HL-60/S4 (cell line): Measurements from ENCODE around the gene CST3.
"Not testable (repeated sequence)": the region's sequence is repeated elsewhere in the genome, so short reads cannot be mapped to it uniquely, and the experiment has no call there.

Experiments used
- in situ Hi-C: fragments of 300-500 bp; cut with MboI; formaldehyde crosslinking; loops from 2 replicates; pipeline ENCODE4 v1.14.3; 2022; ENCODE audit warnings: low sequenced_read_pairs

CST3 gene, protein sequence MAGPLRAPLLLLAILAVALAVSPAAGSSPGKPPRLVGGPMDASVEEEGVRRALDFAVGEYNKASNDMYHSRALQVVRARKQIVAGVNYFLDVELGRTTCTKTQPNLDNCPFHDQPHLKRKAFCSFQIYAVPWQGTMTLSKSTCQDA

DNA sequence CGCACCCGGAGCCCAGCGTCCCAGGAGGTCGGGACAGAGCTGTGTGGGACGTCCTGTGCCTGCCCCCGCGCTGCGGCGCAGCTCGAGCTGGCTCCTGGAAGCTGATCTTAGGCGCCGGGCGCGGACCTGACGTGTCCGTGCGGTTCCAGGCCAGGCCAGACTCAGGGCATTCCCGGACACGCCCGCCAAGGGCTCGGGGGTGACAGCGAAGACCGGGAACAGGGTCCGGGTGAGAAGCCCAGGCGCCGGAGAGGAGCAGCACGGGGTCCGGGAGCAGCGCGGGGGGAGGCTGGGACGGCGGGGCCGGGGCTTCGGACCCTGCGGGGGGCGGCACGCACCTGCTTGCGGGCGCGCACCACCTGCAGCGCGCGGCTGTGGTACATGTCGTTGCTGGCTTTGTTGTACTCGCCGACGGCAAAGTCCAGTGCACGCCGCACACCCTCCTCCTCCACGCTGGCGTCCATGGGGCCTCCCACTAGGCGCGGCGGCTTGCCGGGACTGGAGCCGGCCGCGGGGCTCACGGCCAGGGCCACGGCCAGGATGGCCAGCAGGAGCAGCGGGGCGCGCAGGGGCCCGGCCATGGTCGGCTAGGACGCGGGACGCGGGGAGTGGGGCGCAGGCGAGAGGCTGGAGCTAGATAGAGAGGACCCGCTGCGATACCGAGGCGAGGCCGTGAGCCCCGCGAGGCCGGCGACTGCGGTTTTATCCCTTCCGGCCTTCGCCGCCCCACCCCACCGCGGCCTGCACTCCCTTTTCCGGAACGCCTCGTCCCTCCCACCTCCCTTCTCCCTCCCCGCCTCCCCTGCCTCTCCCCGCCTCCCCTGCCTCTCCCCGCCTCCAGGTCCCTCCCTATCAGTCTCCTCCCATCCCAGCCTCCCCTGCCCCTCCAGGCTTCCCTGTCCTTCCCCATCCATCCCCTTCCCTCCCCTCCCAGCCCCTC, at the start of gene CST3:
TSS of gene CST3 (minus strand) at position 674 of the 940 bp plus-strand sequence. CDS start at position 581, 93 bp downstream.
- in situ Hi-C loops, result no loop called here

DNA sequence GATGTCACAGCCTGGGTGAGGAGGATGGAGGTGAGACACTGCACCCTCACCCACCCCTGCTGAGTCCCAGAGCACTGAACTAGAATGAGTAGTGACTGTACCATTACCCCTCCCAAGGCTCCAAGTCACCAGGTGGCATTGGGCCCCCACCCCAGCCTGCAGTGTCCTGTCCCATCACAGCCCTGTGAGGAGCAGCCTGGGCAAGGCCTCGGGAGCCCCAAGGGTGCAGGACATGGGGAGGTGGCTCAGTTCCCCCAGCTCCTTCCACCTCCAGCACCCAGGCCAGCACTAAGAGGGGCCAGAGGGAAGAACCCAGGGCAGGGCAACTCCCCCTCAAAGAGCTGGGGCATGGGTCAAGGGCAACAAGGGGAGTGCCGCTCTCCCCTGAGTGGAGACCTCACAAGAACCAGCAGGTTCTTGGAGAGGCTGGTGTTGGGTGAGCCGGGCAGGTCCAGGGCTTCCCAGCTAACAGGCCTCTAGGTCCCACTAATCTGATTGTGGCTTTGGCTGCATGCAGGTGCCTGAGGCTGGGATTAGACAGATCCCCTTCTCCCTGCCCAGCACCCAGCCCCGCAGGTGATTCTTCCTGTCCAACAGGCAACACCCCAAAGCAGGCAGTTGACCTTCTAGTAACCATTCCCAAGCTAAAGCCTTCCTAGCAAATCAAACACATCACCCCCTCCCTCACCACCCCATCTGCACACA, 48.4 kb upstream of the CST3 start:
- in situ Hi-C loops, result no loop called here

DNA sequence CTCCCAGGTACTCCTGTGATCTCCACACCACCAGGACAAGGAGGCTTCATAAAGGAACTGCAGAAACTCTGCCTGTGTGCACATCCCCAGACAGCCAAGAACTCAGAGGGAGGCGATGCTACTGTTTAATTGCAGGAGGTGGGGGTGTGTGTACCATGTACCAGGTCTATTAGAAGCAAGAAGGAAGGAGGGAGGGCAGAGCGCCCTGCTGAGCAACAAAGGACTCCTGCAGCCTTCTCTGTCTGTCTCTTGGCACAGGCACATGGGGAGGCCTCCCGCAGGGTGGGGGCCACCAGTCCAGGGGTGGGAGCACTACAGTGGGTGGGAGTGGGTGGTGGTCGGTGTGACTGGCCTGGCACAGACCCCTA, 47.8 kb upstream of the CST3 start:
- in situ Hi-C loops, result not testable (repeated sequence)

DNA sequence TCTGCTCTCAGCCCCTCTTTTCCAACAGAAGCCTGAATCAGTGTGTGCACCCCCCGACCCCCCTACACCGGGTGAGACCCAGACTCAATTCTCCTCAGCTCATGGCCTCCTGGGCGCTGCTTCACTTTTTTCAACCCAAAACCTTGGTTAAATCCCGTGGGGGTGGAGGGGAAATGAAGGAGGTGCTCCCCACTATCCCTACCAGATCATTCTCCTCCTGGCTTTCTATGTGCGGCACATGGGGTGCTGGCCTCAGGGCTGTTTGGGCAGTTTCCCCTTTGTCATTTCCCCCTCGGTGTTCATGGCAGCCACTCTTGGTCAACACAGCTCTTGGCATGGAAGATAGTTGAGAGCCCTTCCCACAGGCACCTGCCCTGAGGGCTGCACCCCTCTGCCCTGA, 46.5 kb upstream of the CST3 start:
- in situ Hi-C loops, result no loop called here

DNA sequence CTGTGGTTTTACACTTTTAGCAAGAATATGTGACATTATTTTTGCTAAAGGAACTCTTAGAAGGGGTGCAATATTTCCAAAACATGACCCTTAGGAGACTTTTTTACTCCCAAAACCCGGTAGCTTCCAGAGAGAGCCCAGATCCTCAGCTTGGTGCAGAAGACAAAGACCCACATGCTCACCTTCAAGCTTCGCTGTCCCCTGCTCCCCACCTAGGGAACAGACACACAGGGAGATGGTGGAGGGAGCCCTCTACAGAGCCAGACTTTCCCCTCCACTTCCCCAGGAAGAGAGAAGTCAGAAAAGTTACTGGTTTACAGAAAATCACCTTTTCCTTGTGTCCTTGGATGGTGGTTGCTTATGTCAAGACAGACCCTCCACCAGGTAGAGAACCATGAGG, 46.1 kb upstream of the CST3 start:
- in situ Hi-C loops, result no loop called here

DNA sequence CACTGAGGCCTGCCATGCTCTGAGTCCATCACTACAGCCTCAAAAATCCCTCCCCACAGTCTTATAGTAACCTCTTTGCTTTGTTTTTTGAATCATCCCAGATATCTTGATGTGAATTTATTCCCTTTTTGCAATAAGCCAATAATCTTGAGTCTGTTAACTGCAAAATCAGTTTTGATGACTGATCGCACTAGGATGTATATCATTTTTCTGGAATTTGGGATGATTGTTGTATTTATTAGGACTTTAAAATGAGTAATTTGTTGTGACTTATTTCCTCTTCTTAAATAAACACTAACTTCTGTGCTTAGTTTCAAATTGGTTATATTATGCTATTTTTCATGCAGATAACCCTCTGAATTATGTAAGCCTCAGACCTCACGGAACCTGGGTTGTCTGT, 45.5 kb upstream of the CST3 start:
- in situ Hi-C loops, result no loop called here

DNA sequence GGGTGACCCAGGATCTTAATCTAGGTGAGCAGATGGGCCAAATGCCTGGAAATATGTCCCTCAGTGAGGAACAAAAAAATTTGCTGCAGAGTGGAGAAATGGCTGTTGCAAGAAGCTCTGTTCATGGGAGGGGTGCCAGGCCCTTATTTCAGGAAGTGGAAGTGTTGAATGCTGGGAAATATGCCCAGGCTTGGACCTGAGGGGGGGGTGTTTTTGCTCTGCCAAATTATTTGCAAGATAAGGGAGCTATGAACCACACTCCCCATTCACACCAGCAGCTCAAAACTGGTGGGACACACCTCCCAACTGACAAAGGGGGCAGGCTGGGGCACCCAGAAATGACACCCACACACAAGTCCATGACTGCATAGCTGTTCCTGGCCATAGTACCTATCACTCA, 42.4 kb upstream of the CST3 start:
- in situ Hi-C loops, result no loop called here

DNA sequence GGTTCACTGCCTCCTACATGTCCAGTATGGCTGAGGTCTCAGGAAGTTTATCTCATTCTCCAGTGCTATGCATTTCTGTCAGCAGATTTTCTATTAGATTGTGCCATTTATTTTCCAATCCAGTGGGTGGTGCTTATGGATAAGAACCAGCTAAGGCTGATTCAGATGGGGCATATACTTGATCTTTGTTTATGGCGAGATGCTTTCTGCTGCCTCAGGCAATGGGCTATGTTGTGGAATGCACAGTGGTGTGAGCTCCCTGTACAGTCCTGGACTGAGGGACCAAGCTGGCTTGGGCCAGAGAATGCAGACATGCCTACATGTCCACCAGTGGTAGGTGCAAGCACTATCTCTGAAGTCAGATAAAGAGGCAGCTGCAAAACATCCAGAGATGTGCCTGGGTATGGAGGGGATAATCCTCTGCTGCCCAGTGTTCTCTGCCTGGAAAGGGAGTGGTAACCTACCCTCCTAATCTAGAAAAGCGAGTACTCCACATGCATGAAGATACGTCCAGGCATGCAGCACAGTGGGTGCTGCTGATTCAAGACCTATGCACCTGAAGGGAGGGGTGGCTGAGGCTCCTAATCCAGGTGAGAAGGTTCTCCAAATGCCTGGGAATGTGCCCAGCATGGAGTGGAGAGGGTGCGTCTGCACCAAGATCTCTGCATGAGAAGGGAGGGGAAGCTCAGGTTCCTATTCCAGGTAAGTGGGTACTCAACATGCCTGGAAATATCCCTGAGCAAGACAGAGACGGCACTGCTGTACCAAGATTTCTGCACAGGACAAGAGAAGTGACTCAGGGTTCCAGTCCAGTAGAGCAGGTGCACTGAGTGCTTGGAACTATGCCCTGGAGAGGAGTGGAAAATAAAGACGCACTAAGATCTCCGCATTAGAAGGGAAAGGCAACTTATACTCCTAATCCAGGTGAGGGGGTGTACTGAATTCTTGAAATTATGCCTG, 41.7 kb upstream of the CST3 start:
- in situ Hi-C loops, result no loop called here

DNA sequence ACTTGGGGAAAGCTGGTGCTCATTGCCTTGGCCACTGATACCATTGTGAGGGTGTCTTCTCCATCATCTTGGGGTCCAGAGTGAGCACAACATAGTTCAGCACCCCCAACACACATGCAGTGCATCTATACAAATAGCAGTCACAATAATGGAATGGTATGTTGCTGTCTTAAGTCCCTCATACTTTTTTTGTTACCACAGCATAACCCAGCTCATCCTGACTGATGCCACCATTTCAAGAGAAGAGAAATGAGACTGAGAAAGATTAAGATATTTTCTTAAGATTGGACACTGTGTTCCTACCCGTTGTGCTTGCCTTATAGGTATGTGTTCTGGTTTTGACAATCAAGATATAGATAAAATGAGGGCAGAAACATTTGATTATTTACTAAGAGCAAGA, 35.5 kb upstream of the CST3 start:
- in situ Hi-C loops, result no loop called here

DNA sequence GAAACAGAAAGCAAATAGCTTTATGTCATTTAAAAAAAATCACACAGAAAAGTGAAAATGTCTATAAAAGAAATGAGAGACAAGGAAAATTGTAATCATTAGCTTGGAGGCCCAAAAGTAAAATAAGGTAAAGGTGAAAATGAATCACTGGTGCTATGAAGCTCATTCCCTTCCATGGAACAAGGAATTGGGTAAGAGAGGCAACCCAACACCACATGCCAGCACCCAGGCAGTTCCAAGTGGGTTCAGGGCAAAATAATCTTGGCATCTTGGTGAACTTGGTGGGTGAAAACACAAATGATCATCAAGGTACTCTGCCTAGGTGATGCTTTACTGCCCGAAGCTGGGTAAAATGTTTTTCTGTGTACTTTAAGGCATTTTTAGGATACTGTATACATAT, 34.4 kb upstream of the CST3 start:
- in situ Hi-C loops, result no loop called here

DNA sequence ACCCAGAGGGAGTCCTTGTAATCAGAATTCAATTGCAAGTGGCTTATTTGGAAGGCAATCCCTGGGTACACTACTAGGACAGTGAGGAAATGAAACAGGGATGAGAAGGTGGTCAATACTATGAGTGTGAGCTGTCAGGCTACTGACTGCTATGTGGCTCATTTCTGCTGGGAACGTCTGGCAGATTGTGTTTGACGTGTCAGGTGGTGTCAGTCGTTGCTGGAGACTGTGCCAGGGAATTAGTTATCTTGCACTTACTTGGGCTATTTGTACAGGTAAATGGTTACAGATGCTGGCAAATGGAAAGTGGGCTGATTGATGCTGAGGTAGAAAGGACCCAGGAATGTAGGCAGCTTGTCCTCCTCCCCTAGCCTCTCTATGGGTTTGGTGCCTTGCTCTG, 33.7 kb upstream of the CST3 start:
- in situ Hi-C loops, result no loop called here

DNA sequence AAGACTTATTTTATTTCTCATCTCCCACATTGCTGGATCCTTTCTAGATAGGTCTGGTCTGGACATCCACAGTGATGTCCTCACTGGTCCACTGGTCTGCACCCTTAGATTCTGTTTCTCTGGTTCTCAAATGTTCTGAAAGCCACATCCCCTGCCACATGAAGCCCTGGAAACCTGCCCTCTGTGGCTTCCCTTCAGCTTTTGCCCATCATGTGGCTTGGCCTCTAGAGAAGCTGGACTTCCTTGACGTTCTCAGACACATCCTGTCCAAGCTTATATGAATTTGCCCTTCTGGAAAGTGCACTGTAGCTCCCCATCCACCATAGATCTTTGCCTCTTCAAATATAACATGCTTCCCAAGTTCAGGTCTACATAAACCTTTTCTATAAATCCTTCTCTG, 32.6 kb upstream of the CST3 start:
- in situ Hi-C loops, result no loop called here

DNA sequence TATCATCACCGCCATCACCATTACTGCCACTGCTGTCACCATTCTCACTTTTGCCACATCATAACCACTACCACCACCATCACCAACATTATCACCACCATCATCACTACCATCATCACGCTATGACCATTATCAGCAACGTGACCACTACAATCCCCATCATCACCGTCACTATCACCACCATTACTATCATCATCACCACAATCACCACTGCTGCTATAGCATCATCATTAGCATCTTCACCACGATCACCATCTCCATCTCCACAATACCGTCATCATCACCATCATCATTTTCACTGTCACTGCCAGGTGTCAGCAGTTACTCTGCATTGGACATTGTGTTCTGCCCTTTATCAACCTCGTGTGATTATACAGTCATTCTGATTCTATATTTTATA, 32.1 kb upstream of the CST3 start:
- in situ Hi-C loops, result no loop called here

DNA sequence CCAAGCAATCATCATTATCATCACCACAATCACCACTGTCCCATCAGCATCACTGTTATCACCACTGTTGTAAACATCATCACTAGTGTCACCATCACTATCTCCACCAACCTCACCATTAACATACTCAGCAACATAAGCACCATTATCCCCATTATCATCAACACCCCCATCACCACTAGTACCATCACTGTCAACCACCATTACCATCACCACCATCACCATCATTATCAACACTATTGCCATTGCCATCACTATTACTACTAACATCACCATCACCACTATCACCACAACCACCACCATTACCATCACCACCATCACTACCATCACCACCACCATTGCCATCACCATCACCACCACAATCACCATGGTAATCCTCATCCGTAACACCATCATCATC, 31.6 kb upstream of the CST3 start:
- in situ Hi-C loops, result no loop called here

DNA sequence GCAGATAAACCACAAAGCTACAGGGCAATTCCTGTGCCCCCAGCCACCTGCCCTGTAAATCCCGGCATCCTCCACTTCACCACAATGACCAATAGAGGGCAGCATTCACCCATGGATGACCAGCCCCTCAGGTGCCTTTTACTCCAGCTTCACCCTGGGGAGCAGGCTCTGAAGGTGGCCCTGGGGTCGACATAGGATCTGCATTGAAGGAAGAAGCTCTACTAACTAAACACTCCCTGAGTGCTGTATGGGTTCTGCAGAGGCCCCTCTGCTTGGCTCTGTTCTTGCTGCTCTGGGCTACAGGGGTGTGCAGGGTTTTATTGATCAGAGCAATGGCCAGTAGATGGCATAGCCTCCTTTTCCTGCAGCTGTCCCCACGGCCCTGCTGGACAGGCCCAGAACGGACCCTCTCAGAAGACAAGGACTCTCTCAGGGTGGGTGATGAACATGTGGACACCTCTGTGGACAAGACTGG, 30.8 kb upstream of the CST3 start:
- in situ Hi-C loops, result no loop called here

DNA sequence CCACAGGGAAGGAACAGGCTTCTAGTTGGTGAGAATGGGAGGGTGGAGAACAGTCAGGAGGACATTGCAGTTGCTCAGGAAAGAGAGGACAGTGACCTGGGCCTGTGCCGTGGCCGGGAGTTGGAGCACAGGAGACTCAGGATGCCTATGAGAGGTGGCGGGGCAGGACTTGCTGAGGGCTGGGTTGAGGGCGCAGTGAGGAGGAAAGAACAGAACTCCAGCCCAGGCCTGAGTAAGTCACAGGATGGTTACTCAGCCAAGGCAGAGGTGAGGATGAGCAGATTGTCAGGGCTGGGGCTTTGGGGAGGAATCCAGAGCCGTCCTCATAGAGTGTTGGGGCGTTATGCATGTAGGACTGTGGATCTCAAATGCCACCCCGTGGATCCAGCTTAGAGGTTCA, 29.9 kb upstream of the CST3 start:
- in situ Hi-C loops, result no loop called here

DNA sequence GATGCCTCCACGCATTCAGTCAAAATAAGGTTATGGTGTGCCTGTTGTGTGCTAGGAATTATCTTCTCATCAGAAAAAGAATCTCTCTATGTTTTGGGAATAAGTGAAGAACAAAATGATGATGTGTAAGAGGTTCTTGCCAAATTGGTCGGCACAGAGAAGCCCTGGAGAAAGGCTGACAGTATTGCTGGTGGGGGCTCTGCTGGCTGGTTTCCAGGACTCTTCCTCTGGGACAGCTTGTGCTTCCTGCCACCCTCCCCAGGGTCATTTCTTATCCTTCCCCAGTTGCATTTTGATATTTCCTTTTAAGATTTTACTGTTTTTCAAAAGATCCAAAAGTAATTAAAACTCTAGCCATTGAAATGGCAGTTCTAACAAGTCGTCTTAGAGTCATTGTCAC, 28.9 kb upstream of the CST3 start:
- in situ Hi-C loops, result no loop called here

DNA sequence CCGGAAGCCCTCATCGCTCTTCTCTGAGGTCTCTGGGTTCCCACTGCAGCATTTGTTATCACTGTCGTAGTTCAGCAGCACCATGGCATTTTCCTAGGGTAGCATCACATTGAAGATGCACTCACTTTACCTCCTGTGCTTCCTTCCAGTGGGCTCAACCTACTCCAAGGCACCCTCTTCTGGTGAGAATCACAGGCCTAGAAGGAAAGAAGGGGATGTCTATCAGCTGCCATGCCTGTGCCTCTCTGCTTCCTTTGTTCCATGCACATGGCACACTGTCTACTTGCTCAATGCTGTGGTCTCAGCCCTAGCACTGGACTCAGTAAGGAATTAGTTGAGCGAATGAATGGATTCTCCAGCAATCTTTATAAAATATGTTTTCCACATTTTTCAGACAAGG, 28.4 kb upstream of the CST3 start:
- in situ Hi-C loops, result no loop called here

DNA sequence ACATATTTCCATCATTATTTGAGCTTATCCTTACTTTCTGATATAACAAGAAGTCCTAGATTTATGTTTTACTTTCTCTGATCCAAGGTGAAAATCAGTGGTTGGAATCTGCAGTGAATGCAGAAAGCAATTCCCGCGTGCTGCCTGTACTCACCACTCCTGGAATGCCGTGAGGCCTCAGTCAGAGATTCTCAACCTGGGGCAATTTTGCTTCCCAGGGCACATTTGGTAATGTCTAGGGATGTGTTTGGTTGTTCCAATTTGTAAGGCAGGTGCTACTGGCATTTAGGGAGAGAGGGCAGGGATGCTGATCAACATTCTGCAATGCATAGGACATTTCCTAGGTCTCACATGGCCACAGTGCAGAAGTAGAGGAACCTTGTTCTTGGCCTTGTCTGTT, 27.2 kb upstream of the CST3 start:
- in situ Hi-C loops, result no loop called here

DNA sequence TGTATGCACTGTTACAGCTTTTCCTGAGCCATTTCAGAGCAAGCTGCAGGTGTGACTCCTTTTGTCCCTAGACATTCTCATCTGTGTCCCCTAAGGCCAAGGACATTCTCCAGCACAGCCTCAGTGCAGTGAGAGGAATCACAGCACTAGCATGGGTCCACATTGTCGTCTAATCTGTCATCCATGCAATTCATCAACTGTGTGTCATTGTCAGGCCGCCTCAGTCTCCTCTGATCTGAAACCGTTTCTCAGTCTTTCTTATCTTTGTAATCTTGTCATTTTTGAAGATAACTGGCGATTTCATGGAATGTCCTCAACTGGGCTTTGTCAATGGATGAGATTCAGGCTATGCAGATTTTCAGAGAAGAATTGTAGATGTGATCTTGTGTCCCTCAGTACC, 26.3 kb upstream of the CST3 start:
- in situ Hi-C loops, result not testable (repeated sequence)

DNA sequence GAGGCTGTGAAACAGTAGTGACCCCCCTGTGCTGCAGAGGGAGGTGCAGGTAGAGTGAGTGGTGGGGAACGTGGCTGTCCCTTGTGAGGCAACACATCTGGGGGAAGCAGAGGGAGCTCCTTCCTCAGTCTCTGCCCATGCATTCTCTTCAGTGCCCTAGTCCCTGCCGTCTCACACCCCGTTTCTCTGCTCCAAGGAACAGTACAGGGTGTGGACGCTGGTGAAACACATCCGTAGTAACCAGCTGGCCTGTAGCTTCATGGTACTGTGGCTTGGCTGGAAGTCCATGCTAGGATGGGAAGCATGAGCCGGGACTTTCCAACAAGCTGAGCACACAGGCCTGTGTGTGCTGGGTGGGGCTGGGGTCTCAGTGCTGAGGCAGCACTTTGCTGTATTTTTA, 25.4 kb upstream of the CST3 start:
- in situ Hi-C loops, result no loop called here
